ENCODE data around the gene RASGRP3.

The RASGRP3 gene

DNA sequence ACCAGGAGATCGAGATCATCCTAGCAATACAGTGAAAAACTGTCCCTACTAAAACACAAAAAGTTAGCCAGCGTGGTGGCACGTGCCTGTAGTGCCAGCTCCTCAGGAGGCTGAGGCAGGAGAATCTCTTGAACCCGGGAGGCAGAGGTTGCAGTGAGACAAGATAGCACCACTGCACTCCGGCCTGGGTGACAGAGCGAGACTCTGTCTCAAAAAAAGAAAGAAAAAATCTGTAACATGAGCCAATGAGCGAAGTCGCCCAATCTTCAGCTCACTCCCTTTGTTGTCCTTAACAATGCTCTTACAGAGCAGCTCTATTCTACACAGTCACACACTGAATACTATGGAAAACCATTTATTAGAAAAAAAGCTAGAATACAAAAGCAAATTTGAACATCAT is 100.6 kb downstream of the RASGRP3 start:
- Histone ChIP-seq H3K27ac (no peak overlapping the region), H3K27me3 (no peaks in the 10 kb centered on the region), H3K36me3 (no peaks in the 10 kb centered on the region), H3K4me3 (ENCODE audit: low read depth in 1 of 2, low read length in 1 of 2) (no peak overlapping the region), H3K9me3 (no peaks in the 10 kb centered on the region), H3K4me1 (ENCODE audit: control insufficient read depth in 1 of 2, insufficient read depth in 1 of 2, low read depth in 1 of 2, low read length in 1 of 2) (no peaks in the 10 kb centered on the region)
- TF ChIP-seq, protein P1, sequence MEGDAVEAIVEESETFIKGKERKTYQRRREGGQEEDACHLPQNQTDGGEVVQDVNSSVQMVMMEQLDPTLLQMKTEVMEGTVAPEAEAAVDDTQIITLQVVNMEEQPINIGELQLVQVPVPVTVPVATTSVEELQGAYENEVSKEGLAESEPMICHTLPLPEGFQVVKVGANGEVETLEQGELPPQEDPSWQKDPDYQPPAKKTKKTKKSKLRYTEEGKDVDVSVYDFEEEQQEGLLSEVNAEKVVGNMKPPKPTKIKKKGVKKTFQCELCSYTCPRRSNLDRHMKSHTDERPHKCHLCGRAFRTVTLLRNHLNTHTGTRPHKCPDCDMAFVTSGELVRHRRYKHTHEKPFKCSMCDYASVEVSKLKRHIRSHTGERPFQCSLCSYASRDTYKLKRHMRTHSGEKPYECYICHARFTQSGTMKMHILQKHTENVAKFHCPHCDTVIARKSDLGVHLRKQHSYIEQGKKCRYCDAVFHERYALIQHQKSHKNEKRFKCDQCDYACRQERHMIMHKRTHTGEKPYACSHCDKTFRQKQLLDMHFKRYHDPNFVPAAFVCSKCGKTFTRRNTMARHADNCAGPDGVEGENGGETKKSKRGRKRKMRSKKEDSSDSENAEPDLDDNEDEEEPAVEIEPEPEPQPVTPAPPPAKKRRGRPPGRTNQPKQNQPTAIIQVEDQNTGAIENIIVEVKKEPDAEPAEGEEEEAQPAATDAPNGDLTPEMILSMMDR (IDR thresholded peaks at IDR 0.05) = no peak

DNA sequence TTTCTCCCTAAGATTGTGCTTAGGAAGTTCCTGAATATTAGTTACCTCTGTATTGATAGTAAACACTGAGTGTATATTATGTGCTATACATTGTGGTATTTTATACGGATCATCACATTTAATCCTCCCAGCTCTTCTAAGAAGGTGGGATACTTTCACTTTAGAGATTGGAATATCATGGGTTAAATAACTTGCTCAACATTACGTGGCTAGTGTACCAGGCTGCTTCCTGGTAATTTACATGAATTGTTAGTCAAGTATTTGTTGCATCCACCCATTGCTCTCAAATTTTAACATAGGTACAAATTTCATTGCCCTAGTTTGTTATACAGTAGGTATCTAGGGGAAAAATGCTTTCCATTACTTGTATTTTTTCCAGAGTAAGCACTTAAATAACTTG is 101.2 kb downstream of the RASGRP3 start:
- H3K4me1 ChIP-seq (ENCODE audit: control insufficient read depth in 1 of 2, insufficient read depth in 1 of 2, low read depth in 1 of 2, low read length in 1 of 2) = no peaks in the 10 kb centered on the region
- TF ChIP-seq, protein P1 (IDR thresholded peaks at IDR 0.05) = no peak

GRCh38 chr2:33579227-33579626 is 102.8 kb downstream of the RASGRP3 start:
- Histone ChIP-seq H3K9me3 (no peaks in the 10 kb centered on the region), H3K27ac (no peak overlapping the region), H3K36me3 (peaks cover 9% of the 10 kb centered on the region), H3K27me3 (no peaks in the 10 kb centered on the region), H3K4me3 (ENCODE audit: low read depth in 1 of 2, low read length in 1 of 2) (no peak overlapping the region), H3K4me1 (ENCODE audit: control insufficient read depth in 1 of 2, insufficient read depth in 1 of 2, low read depth in 1 of 2, low read length in 1 of 2) (no peaks in the 10 kb centered on the region)
- TF ChIP-seq, protein P1 (IDR thresholded peaks at IDR 0.05) = no peak

More for the DNA sequence above, 101.2 kb downstream of the RASGRP3 start:
- H3K36me3 ChIP-seq = no peaks in the 10 kb centered on the region
- H3K27ac ChIP-seq = no peak overlapping the region
- H3K9me3 ChIP-seq = no peaks in the 10 kb centered on the region
- no peaks in the 10 kb centered on the region for H3K27me3 ChIP-seq
- H3K4me3 ChIP-seq (ENCODE audit: low read depth in 1 of 2, low read length in 1 of 2) = no peak overlapping the region

- Histone ChIP-seq H3K9me3 (no peaks in the 10 kb centered on the region), H3K27me3 (no peaks in the 10 kb centered on the region), H3K4me1 (ENCODE audit: control insufficient read depth in 1 of 2, insufficient read depth in 1 of 2, low read depth in 1 of 2, low read length in 1 of 2) (no peaks in the 10 kb centered on the region), H3K4me3 (ENCODE audit: low read depth in 1 of 2, low read length in 1 of 2) (no peak overlapping the region), H3K27ac (no peak overlapping the region), H3K36me3 (peaks cover 36% of the 10 kb centered on the region)
- TF ChIP-seq, protein P1 (IDR thresholded peaks at IDR 0.05) = no peak
These were observed 105.4 kb downstream of the RASGRP3 start for GRCh38 chr2:33581872-33582271.

DNA sequence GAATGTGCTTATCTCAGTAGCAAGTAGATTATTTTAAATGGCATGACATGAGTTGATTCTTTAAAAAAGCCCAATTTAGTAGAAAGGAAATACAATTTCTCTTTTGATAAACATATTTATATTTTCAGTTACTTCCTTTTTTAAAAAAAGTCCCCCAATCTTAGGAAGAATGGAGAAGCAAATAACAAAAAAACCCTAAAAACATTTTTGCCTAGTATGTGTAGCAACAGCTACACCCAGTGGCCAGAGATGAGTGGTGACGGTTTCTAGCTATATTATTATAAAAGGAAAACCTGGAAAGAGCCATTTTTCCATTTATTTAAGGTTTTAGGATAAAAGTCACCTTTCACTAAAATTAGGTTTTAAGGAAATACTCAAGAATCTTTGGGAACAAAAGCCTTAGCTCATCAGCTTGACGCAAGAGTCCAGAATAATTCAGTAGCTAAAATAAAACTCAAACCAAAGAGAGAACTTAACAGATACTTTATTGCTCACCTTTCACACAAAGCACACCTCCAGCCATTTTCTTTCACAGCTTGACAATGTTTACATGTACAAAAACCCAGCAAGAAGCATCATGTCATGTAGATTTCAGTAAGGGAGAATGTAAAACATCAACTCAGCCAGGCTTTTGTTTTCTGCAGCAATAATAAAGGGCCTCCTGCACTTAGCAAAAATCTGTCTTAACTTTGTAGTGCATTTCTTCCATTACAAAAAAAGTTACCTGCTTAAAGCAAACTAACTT is 106.9 kb downstream of the RASGRP3 start:
- Histone ChIP-seq H3K9me3 (no peaks in the 10 kb centered on the region), H3K27me3 (no peaks in the 10 kb centered on the region), H3K4me1 (ENCODE audit: control insufficient read depth in 1 of 2, insufficient read depth in 1 of 2, low read depth in 1 of 2, low read length in 1 of 2) (no peaks in the 10 kb centered on the region), H3K4me3 (ENCODE audit: low read depth in 1 of 2, low read length in 1 of 2) (no peak overlapping the region), H3K36me3 (peaks cover 50% of the 10 kb centered on the region), H3K27ac (no peak overlapping the region)
- TF ChIP-seq, protein P1 (IDR thresholded peaks at IDR 0.05) = peak; percentile 14
